GM12865 (cell line): Measurements from ENCODE around the gene HERPUD1.
"Not testable (repeated sequence)": the region's sequence is repeated elsewhere in the genome, so short reads cannot be mapped to it uniquely, and the experiment has no call there.

Experiments
- DNase-seq: peaks from one replicate; pipeline ENCODE4 v3.0.0; 2010; ENCODE audit warnings: low read depth
- H3K4me3 ChIP-seq: 2 replicates; pipeline ENCODE4 v1.5.1; 2011; ENCODE audit warnings: mild to moderate bottlenecking, low read depth, low read length, control low read depth
- CTCF ChIP-seq: IDR thresholded peaks from 2 replicates; pipeline ENCODE4 v1.5.1; 2011; ENCODE audit warnings: low read length, control low read depth, low read depth, inconsistent platforms; ENCODE audit not compliant: insufficient read depth; ENCODE audit errors: missing control alignments

The HERPUD1 gene

GRCh38 chr16:56990407-56991286, 58.7 kb downstream of the HERPUD1 start:
- DNase-seq: peak; percentile 63
- H3K4me3 ChIP-seq: peak overlapping the region; percentile 96
- TF ChIP-seq CTCF: no peak

- not testable (repeated sequence) for H3K4me3 ChIP-seq, DNase-seq
These were observed 60.5 kb downstream of the HERPUD1 start for GRCh38 chr16:56992431-56992830.

GRCh38 chr16:56993204-56993603, 61.3 kb downstream of the HERPUD1 start:
- DNase-seq: no peak
- no peak overlapping the region for H3K4me3 ChIP-seq
- TF ChIP-seq CTCF: no peak

- TF ChIP-seq CTCF: no peak
- no peak overlapping the region for H3K4me3 ChIP-seq
- DNase-seq: no peak
These were observed 62.4 kb downstream of the HERPUD1 start for GRCh38 chr16:56994311-56994710.
